GM19023 (cell line): ENCODE data around the gene NUFIP2.
"Not testable (repeated sequence)": the region's sequence is repeated elsewhere in the genome, so short reads cannot be mapped to it uniquely, and the experiment has no call there.

Experiments
- ATAC-seq: cut with Tn5 transposase; IDR thresholded peaks from one replicate; pipeline ENCODE4 v1.9.1; 2021; ENCODE audit warnings: mild to moderate bottlenecking, moderate library complexity; ENCODE audit not compliant: unreplicated experiment

NUFIP2 gene

GRCh38 chr17:29240968-29241963, 52.7 kb downstream of the NUFIP2 start:
- no peak for ATAC-seq

DNA sequence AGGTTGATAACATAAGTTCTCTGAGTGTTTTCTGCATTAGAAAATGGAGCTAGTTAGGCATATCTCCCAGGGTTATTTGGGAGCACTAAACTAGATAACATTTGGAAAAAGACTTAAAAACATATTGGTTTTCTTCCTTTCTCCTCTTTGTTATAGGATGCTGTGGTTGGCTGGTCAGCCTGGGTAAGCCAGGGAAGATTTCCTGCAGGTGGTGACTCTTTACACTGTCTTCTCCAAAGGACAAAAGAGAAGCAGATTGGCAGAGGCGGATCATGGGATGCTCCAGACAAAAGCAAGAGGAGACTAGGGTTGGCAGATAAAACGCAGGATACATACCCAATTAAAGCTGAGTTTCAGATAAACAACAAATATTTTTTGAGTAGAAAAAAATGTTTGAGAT, 53.5 kb downstream of the NUFIP2 start:
- no peak for ATAC-seq

DNA sequence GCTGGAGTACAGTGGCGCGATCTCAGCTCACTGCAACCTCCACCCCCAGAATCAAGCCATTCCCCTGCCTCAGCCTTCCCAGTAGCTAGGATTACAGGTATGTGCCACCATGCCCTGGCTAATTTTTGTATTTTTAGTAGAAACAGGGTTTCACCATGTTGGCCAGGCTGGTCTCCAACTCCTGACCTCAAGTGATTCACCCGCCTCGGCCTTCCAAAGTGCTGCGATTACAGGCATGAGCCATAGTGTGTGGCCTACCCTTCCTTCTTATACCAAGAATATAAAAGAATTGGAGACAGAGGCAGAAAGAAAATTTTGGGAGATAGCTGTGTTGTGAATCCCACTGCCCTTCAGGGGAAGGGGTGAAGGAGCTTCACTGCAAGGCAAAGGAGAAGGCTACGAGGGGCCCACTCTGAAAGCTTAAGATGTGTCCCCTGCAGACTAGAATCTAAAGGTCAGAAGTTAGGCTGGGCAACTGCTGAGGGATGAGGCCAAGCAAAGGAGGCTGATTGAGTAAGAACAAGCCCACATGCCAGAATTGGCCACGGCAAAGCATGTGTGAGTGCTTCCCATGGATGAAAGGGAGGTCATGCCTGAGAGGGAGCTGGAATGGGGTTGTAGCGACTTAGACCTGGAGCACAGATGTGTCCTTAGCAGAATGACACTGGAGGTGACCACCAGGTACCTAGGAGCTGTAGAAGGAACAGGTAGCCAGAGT, 55.7 kb downstream of the NUFIP2 start:
- ATAC-seq, result no peak

DNA sequence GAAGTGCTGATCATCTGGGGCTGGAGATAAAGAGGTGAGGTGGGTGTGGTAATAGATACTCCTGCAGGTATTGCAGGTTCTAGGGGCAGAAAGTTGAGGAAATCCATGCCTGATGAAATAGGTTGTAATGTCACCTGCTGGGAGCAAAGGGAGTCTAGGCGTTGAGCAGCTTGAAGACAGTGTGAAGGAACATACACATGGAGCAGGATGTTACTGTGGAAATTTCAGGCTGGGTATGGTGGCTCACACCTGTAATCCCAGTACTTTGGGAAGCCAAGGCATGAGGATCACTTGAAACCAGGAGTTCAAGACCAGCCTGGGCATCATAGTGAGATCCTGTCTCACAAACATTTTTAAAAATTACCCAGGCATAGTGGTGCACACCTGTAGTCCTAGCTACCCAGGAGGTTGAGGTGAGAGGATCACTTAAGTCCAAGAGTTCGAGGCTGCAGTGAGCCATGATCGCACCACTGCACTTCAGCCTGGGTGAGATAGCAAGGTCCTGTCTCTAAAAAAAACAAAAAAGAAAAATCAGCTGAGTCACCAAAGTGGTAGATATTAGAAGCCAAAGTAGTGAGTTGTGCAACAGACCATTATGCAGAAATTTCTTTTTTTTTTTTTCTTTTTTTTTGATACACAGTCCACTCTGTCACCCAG, 56.3 kb downstream of the NUFIP2 start:
- ATAC-seq, result no peak

DNA sequence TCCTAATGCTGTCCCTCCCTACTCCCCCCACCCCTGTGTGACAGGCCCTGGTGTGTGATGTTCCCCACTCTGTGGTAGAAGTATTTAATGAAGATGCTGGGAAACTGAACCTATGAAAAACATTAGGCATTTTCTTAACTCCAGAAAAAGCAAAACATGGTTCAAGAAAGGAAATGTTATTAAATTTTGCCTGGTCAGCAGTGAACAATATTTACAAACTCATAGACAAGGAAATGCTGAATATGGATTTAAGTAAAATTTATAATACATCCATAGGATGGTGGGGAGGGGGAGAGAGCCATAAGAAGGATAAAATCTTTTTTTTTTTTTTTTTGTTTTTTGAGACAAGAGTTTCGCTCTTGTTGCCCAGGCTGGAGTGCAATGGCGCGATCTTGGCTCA, 58.0 kb downstream of the NUFIP2 start:
- no peak for ATAC-seq

DNA sequence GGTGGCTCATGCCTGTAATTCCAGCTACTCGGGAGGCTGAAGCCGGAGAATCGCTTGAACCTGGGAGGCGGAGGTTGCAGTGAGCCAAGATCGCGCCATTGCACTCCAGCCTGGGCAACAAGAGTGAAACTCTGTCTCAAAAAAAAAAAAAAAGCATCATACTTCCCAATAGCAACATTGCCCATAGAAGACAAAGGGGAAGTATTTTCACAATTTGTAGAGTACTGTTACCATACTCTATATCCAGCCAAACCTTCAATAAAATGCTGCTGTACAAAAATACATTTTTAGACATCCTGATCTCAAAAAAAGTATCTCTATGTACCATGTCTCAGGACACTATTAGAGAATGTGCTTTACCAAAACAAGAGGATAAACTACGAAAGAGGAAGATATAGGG, 59.0 kb downstream of the NUFIP2 start:
- ATAC-seq, result not testable (repeated sequence)

DNA sequence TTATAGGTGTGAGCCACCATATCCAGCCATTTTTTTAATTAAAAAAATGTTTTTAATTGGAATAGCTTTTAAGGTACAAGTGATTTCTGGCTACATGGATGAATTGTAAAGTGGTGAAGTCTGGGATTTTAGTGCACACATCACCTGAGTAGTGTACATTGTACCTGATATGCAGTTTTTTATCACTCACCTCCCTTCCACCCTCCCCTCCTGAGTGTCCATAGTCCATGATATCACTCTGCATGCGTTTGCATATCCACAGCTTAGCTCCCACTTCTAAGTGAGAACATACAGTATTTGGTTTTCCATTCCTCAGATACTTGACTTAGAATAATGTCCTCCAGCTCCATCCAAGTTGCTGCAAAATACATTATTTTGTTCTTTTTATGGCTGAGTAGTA, 60.6 kb downstream of the NUFIP2 start:
- ATAC-seq, result no peak

DNA sequence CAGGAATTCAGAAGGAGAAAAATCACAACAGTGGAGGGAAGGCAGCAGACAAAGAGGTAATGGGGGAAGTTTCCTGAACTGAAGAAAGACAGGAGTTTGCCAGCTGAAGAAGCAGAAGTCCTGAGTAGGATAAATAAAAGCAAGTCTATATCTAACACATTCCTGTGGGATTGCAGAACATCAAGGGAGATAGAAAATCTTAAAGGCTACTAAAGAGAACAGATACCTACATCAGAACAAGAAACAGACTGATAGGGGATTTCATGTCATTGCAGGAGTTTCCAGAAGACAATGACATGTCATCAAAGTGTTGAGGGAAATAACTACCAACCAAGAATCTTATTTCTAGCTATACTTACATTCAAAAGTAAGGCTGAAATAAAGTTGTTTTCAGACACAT, 68.6 kb downstream of the NUFIP2 start:
- no peak for ATAC-seq

DNA sequence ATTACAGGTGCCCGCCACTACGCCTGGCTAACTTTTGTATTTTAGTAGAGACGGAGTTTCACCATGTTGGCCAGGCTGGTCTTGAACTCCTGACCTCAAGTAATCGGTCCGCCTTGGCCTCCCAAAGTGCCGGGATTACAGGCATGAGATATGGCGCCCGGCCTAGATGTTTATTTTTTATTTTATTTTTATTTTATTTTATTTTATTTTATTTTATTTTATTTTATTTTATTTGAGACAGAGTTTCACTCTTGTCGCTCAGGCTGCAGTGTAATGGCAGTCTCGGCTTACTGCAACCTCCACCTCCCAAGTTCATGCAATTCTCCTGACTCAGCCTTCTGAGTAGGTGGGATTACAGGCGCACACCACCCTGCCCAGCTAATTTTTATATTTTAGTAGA, 72.6 kb downstream of the NUFIP2 start:
- not testable (repeated sequence) for ATAC-seq

- ATAC-seq, result no peak
Observed at GRCh38 chr17:29219378-29220047, 74.4 kb downstream of the NUFIP2 start.

DNA sequence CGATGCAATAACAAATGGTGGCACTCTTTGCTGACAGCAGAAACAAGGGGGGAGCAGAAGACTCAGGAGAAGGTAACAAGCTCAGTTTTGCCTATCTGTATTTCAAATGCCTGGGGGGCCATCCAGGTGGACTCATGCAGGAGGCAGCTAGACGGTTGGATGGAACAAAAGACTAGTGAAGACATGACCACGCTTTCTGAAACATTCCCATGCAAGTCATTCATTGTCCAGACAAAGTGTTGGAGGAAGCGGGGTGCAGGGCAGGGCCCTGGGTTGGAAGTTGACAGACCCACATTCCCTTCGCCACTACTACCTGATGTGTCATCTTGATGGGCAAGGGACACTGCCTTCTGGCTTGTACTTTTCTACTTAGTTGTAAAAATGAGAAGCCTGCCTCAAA, 77.1 kb downstream of the NUFIP2 start:
- ATAC-seq, result no peak

- ATAC-seq, result no peak
Observed at GRCh38 chr17:29216181-29216580, 77.8 kb downstream of the NUFIP2 start.

GRCh38 chr17:29215717-29216116, 78.2 kb downstream of the NUFIP2 start:
- no peak for ATAC-seq

GRCh38 chr17:29215174-29215573, 78.8 kb downstream of the NUFIP2 start:
- no peak for ATAC-seq

DNA sequence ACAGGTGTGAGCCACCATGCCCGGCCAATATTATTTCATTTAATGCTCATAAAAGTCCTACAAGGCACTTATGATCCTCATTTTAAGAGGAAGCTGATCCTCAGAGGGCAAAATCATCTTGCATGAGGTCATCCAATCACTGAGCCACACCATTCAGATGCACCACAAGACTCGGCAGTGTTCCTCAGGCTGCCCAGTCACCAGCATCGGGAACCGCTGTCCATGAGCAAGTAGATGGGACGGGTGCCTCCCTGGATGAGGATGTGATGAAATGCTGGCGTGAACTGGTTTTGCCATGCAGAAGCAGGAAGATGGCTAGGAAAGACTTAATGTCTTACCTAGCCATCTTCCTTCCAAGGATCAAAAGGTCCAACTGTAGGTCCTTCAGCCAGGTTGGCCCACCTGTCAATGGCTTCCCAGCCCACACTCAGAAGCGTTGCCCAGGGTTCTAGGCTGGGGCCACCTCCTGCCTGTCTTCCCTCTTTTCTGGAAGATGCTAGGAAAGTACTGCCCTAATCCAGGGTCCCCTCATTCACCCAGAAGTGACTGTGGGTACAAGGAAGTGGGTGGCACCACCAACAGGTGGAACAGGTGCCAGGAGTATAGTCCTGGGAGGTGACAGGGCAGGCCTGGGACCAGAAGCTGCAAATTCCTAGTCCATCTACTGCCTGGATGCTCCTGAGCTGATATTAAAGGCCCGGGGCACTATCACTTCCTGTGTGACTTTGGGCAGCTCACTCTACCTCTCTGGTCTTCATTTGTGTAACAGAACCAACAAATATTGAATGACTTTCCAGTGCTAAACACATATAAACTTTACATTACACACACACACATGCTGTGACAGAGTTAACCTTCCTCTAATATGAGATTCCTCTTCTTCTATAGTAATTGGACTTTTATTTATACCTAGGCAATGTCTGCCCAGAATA, 79.5 kb downstream of the NUFIP2 start:
- no peak for ATAC-seq

- no peak for ATAC-seq
Observed at GRCh38 chr17:29212681-29213121, 81.2 kb downstream of the NUFIP2 start.

- ATAC-seq, result no peak
Observed at GRCh38 chr17:29212094-29212631, 81.8 kb downstream of the NUFIP2 start.

GRCh38 chr17:29210879-29211278, 83.1 kb downstream of the NUFIP2 start:
- no peak for ATAC-seq

GRCh38 chr17:29209073-29209472, 84.9 kb downstream of the NUFIP2 start:
- no peak for ATAC-seq

- ATAC-seq, result no peak
Observed at GRCh38 chr17:29207975-29208374, 86.0 kb downstream of the NUFIP2 start.
